GM18870 (cell line): ENCODE measurements around the gene SNN.

Experiments
- ATAC-seq: cut with Tn5 transposase; IDR thresholded peaks from one replicate; pipeline ENCODE4 v1.9.1; 2021; ENCODE audit warnings: moderate library complexity; ENCODE audit not compliant: unreplicated experiment

The SNN gene

DNA sequence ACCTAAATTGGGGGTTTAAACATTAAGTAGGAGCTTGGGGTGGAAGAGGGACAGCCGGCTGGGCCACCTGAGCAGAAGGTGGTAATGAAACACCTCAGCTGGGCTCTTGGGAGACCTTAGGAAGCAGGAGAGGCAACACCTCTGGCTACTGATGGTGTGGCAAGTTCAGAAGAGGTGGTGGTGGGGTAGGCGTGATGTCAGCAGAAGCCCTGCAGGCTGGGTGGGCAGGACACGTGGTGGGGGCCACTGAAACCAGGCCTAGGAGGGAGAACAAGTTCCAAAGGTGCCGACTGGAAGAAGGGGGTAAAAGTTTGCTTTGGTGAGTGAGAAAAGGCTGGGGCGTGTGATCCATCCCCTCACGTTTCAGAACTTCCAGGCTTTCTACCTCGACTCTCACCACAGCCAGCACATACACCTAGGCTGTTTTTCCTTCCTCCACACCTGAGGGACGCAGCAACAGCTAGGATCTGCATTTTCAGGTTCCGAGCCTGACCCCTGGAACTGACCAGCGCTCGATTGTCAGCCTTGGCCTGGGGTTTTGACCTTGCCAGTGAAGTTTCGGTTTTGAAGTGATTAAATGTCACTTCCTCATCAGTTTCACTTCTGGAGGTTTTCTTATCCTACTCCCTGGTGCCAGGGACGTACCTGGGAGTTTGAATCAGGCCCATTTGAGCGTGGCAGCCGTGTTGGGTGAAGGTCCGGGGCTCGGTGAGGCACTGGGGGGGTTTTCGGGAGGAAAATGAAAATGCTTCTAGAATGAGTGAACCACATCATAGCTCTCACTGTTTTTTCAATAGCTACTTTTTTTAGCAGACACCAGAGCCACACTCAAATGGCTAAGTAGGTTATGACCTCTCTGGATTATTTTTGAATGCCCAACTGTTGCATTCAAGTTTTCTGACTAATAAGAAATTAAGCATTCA lies 10.0 kb downstream of the SNN start:
- ATAC-seq: no peak

DNA sequence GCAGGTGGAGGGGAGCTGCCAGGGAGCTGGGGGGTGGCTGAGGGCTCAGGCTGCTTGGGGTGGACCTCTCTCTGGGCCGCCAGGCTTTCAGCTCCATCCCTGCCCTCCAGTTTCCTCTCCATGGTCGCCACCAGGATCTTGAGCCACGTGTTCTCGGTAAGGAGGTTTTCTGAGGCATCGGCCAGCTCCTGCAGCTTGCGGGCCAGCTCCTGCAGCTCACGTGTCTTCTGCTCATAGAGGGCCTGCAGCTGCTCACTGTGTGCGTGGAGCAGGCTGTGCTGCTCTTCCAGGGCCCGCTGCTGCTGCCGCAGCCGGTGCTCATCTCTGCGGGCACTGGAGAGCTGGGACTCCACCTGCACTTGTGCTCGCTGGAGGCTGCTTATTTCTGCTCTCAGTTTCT lies 11.0 kb downstream of the SNN start:
- no peak for ATAC-seq

DNA sequence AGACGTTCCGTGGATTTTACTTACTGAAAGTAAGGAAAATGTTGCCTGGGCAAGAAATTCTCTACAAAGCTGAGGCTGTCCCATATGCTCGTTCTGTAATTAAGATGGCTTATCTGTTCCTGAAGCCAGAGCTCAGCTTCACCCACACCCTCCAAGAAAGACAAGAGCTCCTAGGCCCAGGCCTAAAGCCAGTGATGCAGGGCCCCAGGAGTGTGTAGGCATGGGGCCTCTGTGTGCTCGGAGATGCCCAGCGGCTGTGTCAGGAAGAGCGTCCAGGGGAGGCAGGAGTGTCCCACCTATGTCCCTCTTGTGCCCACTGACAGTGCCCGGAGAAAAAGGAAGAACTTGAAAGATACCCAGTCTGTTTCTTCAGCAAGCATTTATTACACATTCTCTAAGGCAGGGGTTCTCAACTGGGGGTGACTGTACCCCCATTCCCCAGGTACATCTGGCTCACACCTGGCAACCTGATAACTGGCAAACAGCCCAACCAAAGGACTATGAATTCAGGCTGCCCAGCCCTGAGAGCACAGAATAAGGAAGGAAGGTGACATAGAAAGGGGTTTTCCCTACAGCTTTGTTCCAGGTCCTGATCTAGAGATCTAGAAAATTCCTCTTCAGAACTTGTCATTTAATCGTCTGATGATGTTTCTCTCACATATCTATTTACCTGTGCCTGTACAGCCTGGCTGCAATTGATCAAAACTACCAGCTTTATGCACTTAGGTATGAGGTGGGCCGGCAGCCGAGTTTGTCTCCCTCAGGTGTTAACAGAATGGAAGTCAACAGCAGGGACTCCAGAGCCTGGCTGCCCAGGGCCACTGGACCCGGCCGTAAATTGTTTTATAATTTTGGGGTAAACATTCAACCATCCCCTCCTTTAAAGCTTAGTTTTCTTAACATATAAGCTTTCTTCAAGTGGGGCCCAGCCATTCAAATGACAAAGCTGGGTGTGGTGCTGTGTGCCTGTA lies 12.0 kb downstream of the SNN start:
- no peak for ATAC-seq

DNA sequence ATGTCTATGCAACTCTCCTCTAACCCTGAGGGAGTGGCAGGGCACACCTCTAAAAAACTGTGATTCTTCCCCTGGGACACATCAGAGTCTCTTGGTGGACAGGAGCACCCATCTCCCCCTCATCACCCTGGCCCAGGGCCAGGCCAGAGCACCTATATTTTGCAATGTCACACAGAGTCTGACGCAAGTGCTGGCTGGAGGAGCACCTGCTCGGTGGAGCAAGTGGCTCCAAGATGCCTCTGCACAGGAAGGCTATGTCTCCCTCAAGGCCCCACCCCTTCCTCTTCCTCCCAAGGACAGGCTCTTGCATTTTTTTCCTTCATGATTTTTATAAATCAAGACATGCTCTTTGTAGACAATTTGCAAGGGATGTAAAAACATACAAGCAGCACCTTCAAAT lies 13.3 kb downstream of the SNN start:
- no peak for ATAC-seq

DNA sequence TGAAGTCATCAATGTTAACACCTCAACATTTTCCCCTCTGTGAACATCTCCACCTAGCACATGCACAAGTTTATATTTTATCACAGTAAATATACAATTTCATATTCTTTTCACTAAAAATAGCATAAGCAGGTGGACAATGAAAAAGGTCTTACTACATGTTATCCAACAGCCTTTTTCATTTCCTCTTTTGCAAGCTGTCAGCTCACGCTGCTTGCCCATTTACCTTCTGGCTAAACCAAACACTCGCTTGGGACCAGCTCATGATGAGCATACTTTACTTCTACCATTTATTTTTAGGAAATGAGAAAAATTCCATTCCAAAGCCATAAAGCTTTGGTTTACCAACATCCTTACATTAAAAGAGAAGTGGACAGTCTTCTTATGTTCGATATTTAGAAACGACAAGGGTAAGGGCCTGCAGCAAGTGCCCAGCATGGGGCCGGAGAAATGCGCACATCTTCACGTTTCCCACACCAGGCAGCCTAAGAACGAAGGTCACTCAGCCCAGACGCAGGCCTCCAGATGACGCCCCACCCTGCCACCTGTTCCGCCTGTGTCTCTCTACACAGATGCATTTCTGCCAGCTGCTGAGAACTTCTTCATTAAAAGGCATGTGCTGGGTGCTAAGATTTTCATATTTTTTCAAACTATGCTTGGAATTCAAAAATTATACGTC lies 13.9 kb downstream of the SNN start:
- ATAC-seq: no peak

DNA sequence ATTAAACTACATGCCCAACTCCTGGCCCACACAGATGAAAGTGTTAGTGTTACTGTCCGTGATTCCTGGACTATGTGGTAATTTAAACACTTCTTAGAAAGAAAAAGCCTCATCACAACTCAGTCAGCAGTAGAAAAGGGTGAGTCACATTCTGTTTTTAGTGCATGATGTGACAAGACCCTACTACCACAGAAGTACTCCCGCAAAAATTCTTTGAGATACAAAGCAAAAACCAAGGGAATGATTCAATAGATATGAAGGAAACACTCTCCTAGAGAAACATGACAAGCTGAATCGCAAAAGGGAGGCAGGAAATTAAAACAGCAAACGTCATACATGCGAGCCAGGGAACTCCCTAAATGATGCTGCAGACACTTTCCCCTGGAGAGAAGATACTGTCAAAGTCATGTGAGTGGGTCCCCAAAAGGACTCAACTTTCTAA lies 14.4 kb downstream of the SNN start:
- no peak for ATAC-seq

DNA sequence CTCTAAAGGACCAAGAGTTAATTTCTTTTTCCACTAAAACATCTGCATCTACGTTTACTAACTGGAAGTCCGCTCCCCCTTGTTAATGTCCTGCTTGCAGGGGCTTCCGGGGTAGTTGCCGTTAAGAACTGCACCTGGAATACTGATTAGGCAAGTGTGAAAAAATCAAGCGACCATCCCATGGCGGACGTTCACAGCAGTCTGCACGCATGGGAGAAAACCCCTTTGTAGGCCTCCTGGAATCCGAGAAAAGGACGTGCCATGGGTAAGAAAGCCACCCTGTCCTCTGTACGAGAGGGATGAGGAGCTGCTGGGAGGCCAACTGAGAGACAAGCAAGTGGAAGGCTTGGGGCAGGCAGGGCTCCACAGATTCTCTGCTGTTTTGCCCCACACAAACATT lies 14.9 kb downstream of the SNN start:
- no peak for ATAC-seq

DNA sequence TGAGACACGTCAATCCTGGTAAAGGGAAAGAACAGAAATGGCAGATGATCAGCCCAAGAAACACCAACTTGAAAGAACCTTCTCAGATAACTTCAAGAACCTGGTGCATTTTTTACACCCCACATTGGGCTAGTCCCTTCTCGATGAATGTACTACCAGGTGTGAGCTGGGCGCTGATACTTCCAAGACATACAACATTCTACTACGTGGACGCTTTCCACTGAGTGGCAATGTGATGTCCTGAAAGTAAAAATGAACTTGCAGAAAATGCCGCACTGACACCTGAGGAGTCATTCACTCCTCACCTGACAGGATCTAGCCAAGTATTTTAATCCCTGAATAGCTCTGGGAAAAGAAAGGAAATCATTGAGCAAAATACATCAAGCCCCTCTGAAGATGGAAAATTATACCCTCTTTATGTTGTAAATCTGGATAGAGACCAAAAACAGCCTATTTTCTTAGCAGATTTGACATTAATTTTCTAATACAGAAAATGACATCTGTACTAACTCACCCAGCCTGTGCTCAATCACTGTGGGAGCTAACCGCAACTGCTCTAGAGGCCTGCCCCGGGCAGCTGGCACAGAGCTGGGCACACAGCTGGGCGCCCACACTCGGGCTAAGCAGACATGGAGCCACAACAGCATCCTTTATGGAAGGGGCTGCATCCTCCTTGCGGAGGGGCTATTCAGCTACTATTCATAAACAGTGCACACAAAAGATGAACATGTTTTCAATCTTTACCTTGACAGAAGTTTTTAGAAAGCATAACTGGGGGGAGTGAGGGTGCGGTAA lies 16.2 kb downstream of the SNN start:
- no peak for ATAC-seq

DNA sequence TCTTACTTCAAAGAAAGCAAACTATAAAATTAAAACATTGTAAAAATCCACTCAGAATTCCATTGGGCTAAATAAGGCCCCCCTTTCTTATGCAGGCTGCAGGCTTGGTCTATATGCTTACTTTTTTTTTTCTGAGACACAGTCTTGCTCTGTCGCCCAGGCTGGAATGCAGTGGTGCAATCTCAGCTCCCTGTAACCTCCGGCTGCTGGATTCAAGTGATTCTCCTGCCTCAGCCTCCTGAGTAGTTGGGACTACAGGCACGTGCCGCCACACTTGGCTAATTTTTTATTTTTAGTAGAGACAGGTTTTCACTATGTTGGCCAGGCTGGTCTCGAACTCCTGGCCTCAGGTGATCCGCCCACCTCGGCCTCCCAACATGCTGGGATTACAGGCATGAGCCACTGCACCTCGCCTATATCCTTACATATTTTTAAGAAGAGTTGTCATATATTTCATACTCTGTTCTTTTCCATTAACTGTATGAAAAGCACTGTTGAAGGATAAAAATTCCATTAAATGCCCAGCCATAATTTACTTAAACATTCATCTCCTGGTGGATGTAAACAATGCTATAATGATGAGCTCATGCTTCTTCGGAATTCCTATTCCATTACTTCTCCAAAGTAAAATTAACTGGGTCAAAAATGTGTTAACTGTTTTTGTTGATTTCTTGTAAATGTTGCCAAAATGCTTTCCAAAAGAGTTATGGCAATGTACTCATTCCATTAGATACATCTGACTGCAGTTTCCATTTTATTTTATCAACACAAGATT lies 17.8 kb downstream of the SNN start:
- ATAC-seq: no peak

DNA sequence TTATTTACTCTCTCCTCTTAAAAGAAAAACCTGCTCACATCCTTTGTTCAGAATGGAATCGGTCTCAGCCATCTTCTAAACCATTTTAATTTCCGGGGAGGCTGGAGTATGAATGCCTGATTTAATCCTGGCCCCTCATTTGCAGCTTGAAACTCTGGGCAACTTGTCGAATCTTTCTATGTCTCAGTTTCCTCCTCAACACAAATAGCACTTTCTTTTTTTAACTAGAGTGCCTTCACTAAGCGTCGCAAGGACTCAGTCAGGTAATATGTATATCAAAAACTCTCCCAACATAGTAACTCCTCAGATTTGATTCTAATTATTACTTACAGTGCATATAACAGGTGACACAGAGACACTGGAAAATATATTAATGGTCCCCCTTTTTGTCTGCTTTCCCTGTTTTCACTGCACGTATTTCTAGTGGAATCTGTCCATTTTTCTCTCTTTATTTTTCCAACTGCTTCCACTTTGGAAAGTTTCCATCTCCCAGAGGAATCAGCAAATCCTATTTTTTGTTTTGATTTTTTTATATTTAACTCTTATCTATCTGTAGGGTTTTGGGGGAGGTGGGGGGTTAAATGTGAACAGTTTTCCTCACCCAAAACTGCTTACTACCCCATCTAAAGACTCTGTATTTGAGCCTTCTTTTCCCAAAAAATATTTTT lies 18.6 kb downstream of the SNN start:
- ATAC-seq: no peak

DNA sequence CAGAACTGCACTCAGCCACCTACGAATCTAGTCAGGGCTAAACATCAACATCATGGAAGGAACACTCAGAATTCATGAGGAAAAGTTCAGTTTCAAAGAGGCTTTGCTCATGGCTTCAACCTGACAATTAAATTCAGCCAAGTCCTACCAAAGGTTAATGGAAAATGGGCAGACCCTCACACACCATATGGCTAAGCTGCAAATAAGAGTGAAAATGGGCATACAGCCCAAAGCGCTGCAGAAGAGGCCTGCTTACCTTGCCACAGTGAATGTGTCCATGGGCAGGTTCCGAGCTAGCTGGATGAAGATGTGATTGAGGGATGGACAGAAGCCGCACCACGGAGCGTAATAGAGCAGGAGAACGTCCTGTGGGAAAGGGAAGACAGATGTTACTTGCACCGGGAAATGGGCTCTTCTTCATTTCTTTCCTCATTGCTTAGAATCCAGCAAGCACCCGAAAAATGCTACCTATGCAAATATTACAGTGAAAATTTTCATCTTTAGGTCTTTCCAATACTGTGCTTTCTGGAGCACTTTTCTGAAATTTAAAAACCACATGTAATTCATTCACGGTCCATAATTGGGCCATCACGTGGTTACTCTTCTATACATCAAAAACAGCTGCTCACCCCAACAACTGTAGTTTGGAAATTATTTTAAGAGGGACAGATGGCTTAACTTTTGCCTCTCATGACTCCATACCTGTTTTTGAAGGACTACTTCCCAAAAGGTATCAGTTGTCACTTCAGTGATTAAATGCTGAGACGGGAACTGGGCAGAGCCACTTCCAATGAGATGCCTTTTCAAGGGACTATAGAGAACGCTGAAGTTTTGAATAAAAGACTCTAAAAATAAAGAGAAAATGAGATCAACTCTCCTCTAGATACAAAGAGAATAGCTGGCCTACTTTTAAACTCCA lies 19.6 kb downstream of the SNN start:
- ATAC-seq: no peak

DNA sequence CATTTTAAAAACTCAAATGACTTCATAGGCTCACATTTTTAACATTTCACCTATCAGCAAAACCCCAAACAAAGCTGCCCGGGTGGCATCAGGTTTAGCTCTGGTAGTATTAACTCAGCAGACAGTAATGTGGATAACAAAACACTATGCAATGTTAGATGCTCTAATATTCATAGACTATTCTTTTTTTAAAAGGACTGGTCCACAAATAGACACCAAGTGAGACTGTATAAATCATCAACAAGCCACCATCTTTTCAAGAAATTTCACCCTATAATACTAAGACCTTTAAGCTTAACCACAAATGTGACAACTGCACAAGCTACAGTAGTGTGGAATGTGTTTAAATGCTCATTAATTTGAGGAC lies 20.2 kb downstream of the SNN start:
- ATAC-seq: no peak

DNA sequence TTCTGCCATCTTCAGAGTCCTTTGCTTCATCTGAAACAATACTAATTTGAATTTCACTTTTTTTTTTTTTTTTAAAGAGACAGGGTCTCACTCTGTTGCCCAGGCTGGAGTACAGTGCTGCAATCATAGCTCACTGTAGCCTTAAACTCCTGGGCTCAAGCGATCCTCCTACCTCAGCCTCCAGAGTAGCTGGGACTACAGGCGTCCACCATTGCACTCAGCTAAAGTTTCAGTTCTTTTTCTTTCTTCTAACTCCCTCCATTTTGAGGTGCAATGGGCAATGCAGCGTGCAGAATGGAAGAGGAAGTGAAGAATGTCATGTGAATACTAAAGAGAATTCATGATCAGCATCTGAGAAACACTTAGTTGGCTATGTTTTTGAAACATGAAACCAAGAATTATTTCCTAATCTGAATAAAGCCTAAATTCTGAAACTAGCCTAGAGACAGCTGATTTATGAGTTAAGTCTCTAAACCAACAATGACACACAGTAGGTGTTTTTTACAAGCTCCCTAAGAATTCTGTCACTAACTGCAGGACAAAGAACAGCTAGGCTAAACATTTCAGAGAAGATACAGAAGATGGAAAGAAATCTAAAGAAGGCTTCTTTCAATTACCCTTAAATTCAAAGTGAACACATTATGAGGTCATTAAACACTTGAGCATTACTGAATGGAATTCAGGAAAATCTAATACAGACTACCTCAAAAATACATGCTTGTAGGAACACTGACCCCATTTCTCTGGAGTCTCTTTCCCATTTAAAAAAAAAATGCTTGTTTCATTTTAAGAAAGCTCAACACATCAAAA lies 21.0 kb downstream of the SNN start:
- ATAC-seq: peak; percentile 78

DNA sequence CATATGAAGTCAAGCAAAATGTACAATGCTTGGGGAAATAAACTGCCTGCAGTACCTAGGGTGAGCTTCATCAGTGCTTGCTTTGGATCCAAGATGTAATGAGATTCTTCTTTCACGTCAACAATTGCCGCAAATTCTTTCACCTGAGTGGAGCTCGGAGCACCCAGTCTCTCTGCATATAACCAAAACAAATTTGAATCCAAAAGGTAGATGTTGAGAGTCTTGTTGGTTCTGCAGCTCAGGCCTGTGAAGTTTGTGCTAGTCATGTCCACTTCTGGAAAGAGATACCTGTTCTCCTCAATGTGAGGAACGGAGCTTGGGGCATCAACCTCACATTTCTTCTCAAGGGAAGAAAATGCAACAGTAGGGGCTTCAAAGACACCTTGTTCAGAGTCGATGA lies 23.0 kb downstream of the SNN start:
- no peak for ATAC-seq

DNA sequence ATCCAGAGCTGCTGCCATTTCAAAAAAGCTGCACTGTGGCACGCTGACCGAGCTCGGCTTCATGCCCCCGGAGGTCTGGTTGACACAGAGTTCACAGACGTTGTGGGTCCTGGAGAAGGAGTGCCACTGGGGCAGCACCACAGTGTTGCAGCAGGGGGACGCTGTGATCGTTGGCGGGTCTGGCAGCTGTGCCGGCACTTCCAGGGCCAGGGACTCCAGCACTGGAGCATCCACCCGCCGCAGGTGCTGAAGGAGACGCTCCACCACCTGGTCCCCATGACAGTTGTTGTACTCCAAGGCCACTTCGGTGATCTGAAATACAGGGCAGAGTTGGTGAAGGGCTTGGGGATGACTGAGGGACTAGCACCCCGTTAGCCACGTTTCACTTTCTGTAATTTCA lies 23.5 kb downstream of the SNN start:
- no peak for ATAC-seq

DNA sequence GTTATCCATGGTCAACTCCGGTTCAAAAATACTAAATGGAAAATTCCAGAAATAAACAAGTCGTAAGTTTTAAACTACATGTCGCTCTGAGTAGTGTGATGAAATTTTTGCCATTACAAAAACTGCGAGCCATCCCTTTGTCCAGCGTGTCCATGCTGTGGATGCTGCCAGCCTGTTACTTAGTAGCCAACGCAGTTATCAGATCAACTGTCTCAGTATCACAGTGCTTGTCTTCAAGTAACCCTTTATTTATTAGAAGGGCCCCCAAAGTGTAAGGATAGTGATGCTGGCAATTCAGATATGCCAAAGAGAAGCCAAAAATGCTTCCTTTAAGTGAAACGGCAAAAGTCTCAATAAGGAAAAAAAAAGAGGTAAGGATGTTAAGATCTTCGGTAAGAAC lies 23.9 kb downstream of the SNN start:
- no peak for ATAC-seq

DNA sequence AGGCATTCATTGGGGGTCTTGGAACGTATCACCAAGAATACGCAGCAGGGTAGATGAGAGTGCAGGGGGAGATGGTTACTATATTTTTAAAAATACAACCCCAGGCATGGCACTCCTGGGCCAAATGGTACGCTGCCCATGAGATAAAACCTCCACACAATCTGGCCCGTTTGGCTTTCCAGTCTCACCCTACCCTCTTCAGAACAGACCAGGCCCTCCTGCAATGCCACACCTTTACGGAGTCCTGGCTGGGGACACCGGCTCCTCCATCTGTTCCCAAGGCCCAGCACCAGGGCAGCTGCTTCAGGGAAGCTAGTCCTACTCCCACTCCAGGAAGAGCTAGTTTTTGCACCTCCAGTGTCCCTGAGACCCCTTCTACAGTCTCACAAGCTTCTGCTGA lies 24.4 kb downstream of the SNN start:
- ATAC-seq: no peak
